Kidney epithelial cell (primary cell): Measurements from ENCODE around the gene KRTAP4-5. TPM values are rescaled to one million over a fixed set of nuclear protein-coding genes. Genes with fewer than 3 reads are reported as not detected.
A peak's percentile ranks its signal among the peaks of the same experiment; 100 is the strongest.

ENCODE experiments used
- DNase-seq: peaks from one replicate; pipeline ENCODE4 v3.0.0-alpha.2; 2010; ENCODE audit warnings: low read depth
- H3K27me3 ChIP-seq: 2 replicates; pipeline ENCODE4 v1.6.0; 2011; ENCODE audit warnings: low read length; ENCODE audit not compliant: control insufficient read depth, insufficient read depth
- H3K36me3 ChIP-seq: 2 replicates; pipeline ENCODE4 v1.5.1; 2011; ENCODE audit warnings: low read length; ENCODE audit not compliant: control insufficient read depth, insufficient read depth
- H3K4me3 ChIP-seq: 2 replicates; pipeline ENCODE4 v1.5.1; 2011; ENCODE audit warnings: low read depth, mild to moderate bottlenecking, control low read depth, low read length
- total RNA-seq: library from RNA; depleted of rRNA; stranded (reverse); fragments of >200 nt; gene quantifications from 2 replicates; pipeline ENCODE4 v1.2.3, GENCODE V29; 2015
- TF ChIP-seq, protein P1 (sequence below): IDR thresholded peaks from 2 replicates; pipeline ENCODE4 v1.5.1; 2011; ENCODE audit warnings: mild to moderate bottlenecking, moderate library complexity, low read length, control low read depth, inconsistent platforms; ENCODE audit not compliant: insufficient read depth, poor library complexity, severe bottlenecking

The KRTAP4-5 gene
- total RNA-seq, 1 donor from 2014 or later, result not detected

DNA sequence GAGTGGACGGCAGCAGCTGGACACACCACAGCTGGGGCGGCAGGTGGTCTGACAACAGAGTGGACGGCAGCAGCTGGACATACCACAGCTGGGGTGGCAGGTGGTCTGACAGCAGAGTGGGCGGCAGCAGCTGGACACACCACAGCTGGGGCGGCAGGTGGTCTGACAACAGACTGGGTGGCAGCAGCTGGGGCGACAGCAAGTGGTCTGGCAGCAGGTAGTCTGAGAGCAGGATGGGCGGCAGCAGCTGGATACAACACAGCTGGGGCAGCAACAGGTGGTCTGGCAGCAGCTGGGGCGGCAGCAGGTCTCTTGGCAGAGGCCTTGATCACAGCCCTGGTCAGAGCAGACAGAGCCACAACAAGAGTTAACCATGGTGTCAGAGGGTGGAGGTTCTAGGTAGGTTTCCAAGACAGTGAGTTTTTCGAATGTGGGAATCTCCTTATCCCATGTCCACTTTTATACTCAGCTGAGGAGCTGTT, 34.9 kb upstream of the KRTAP4-5 start, which contains the start of gene KRTAP4-1:
KRTAP4-1 (minus strand) TSS at position 432 of the 482 bp plus-strand sequence; CDS start at position 375, 57 bp downstream.
- no peaks in the 10 kb centered on the region for H3K27me3 ChIP-seq
- no peaks in the 10 kb centered on the region for H3K36me3 ChIP-seq
- TF ChIP-seq, protein P1, sequence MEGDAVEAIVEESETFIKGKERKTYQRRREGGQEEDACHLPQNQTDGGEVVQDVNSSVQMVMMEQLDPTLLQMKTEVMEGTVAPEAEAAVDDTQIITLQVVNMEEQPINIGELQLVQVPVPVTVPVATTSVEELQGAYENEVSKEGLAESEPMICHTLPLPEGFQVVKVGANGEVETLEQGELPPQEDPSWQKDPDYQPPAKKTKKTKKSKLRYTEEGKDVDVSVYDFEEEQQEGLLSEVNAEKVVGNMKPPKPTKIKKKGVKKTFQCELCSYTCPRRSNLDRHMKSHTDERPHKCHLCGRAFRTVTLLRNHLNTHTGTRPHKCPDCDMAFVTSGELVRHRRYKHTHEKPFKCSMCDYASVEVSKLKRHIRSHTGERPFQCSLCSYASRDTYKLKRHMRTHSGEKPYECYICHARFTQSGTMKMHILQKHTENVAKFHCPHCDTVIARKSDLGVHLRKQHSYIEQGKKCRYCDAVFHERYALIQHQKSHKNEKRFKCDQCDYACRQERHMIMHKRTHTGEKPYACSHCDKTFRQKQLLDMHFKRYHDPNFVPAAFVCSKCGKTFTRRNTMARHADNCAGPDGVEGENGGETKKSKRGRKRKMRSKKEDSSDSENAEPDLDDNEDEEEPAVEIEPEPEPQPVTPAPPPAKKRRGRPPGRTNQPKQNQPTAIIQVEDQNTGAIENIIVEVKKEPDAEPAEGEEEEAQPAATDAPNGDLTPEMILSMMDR, result no peak
- DNase-seq, result no peak
- H3K4me3 ChIP-seq, result no peak within 1 kb of the TSS

DNA sequence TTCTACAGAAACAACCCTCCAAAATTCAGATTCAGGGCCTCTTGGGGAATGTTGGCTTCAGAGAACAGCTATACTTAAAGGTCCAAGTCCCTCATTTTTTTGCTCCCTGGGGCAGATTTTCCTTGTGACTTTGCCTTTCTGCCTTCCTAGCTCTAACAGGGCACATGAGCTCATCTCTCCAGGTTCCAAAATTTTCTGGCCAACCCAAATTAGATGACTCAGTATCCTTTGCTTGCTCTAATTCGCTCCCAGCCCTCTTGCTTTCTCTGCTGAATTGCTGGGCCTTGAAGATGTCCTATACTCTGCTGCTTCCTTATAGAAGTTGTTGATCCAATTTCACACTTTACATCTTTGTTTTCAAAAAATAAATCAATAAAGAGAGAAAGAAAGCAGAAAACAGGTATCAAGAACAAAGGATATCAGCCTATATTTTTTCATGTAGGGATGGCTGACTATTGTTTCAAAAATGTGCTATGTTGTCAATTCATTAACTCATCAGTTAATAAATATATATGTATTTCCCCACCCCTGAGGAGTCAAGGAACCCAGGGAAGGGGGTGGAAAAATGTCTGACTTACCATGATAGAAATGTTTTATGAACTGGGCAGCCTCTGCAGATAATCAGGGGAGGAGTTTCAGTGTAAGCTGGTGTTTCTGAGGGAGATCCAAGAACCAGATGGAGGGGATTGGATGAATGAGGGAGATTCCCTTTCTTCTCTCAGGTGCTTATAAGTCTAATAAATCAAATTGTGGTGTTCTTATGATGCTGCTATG, 29.4 kb upstream of the KRTAP4-5 start:
- no peaks in the 10 kb centered on the region for H3K27me3 ChIP-seq
- TF ChIP-seq, protein P1, result no peak
- no peak for DNase-seq
- H3K4me3 ChIP-seq, result no peak overlapping the region
- no peaks in the 10 kb centered on the region for H3K36me3 ChIP-seq

DNA sequence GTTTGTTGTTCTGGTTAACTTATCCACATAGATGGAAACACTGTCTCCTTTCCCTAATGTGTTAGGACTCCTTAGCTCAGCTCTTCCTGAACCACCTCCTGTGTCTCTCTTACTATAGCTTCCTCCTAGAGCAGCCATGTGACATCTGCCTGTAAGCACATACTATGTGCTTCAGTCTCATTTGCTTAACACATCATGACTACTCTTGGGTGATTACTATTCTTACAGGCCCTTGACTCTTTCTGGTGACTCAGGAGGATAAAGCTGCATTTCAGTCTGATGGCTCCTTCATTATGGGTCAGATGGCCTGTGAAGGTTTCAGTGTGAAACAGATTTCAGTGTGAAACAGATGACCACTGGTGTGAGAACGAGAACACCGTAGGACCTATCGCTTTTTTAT, 28.7 kb upstream of the KRTAP4-5 start:
- H3K4me3 ChIP-seq, result no peak overlapping the region
- DNase-seq, result peak; percentile 29
- no peaks in the 10 kb centered on the region for H3K27me3 ChIP-seq
- TF ChIP-seq, protein P1, result no peak
- H3K36me3 ChIP-seq, result no peaks in the 10 kb centered on the region

DNA sequence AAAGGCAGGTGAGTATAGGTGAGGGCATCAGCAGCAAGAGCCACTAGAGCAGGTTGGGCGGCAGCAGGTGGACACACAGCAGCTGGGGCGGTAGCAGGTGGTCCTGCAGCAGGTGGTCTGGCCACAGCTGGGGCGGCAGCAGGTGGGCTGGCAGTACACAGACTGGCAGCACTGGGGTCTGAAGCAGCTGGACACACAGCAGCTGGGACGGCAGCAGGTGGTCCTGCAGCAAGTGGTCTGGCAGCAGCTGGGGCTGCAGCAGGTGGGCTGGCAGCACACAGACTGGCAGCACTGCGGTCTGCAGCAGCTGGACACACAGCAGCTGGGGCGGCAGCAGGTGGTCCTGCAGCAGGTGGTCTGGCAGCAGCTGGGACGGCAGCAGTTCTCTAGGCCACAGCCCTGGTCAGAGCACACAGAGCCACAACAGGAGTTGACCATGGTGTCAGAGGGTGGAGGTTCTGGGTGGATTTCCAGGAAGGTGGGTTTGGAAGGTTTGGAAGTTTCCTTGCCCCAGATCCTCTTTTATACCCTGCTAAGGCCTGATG, 28.2 kb upstream of the KRTAP4-5 start, which contains the start of gene KRTAP4-2:
KRTAP4-2 (minus strand) TSS at position 495 of the 545 bp plus-strand sequence; CDS start at position 438, 57 bp downstream.
- Histone ChIP-seq H3K27me3 (no peaks in the 10 kb centered on the region), H3K4me3 (no peak within 1 kb of the TSS), H3K36me3 (no peaks in the 10 kb centered on the region)
- no peak for DNase-seq
- TF ChIP-seq, protein P1, result no peak

DNA sequence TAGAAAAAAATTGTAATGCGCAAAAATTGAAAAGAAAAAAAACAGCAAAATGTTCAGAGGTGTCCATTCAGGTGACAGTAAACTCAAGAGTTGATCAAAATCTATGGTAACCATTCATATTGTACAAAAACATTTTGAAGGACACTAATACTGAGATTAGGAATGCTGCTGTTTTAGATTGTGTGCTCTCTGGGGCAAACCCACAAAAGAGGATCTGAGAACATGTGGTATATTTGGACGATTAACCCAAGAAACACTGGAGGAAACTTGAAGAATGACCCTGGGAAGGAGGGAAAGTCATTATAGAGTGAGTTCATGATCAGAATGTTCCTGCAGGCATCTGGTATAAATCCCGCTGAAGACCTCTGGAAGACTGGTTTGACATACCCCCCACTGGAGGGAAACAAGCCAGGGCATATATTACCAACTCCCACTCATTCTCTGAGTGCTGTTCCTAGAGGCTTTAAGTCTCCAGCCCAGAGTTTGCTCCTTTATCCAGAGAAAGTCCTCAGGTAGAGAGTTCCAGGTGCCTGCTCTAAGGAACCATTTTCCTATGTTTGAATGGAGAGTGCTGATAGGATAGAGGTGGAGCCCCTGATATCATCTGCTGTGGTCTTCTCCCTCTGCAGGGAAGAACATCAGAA, 27.2 kb upstream of the KRTAP4-5 start:
- DNase-seq, result no peak
- H3K4me3 ChIP-seq, result no peak overlapping the region
- H3K27me3 ChIP-seq, result no peaks in the 10 kb centered on the region
- H3K36me3 ChIP-seq, result no peaks in the 10 kb centered on the region
- TF ChIP-seq, protein P1, result no peak
